HL-60 (cell line): Measurements from ENCODE around the gene BGN.

Source experiments
- DNase-seq, 2 experiments: peaks; one replicate each; pipeline ENCODE4 v3.0.0-alpha.2; 2010 to 2020; ENCODE audit warnings: low read depth in 1 of 2, low spot score in 1 of 2
- H3K27ac ChIP-seq: fragments of 250-450 bp; sonication (Bioruptor Pico); replicated peaks from 2 replicates; pipeline ENCODE4 v1.5.1; 2020; ENCODE audit warnings: mild to moderate bottlenecking, moderate library complexity
- H3K27me3 ChIP-seq: fragments of 250-450 bp; sonication (Bioruptor Pico); 2 replicates; pipeline ENCODE4 v1.5.1; 2021; ENCODE audit warnings: mild to moderate bottlenecking, moderate library complexity; ENCODE audit not compliant: insufficient read depth, poor library complexity, severe bottlenecking
- H3K4me3 ChIP-seq: replicated peaks from 2 replicates; pipeline ENCODE4 v1.5.1; 2011; ENCODE audit warnings: mild to moderate bottlenecking, control low read depth, low read length; ENCODE audit not compliant: insufficient read depth
- CTCF ChIP-seq: IDR thresholded peaks from one replicate; pipeline ENCODE4 v1.5.1; 2011; ENCODE audit warnings: low read length, control low read depth, inconsistent platforms; ENCODE audit not compliant: insufficient read depth
- GABPA ChIP-seq: IDR thresholded peaks from 2 replicates; pipeline ENCODE4 v1.6.1; 2012; ENCODE audit warnings: low read depth
- POLR2AphosphoS5 ChIP-seq: IDR thresholded peaks from 2 replicates; pipeline ENCODE4 v1.6.1; 2012; ENCODE audit warnings: low read depth
- REST ChIP-seq: IDR thresholded peaks from 2 replicates; pipeline ENCODE4 v1.6.1; 2012; ENCODE audit warnings: low read depth; ENCODE audit not compliant: insufficient replicate concordance
- SPI1 ChIP-seq: IDR thresholded peaks from 2 replicates; pipeline ENCODE4 v1.6.1; 2012; ENCODE audit warnings: low read depth, mild to moderate bottlenecking, borderline replicate concordance

BGN gene

GRCh38 chrX:153456704-153457103, 38.1 kb upstream of the BGN start:
- no peak overlapping the region for H3K4me3 ChIP-seq
- TF ChIP-seq GABPA (no peak), POLR2AphosphoS5 (no peak), REST (no peak), CTCF (no peak), SPI1 (no peak)
- no peaks in the 10 kb centered on the region for H3K27me3 ChIP-seq
- H3K27ac ChIP-seq, result no peak overlapping the region
- no peak for DNase-seq

- Histone ChIP-seq H3K27me3 (no peaks in the 10 kb centered on the region), H3K27ac (no peak overlapping the region), H3K4me3 (no peak overlapping the region)
- no peak for DNase-seq
- TF ChIP-seq POLR2AphosphoS5, result no peak
- TF ChIP-seq REST, result no peak
- TF ChIP-seq GABPA, result no peak
- TF ChIP-seq SPI1, result no peak
- no peak for TF ChIP-seq CTCF
Observed at GRCh38 chrX:153457136-153457825, 37.5 kb upstream of the BGN start.

GRCh38 chrX:153457827-153458466, 36.8 kb upstream of the BGN start:
- Histone ChIP-seq H3K27me3 (no peaks in the 10 kb centered on the region), H3K27ac (no peak overlapping the region)

More at GRCh38 chrX:153457827-153458466, 36.8 kb upstream of the BGN start:
- H3K4me3 ChIP-seq, result no peak overlapping the region
- no peak for DNase-seq
- TF ChIP-seq POLR2AphosphoS5 (no peak), GABPA (no peak), REST (no peak), CTCF (no peak)
